Skeletal muscle satellite cell (primary cell): ENCODE results near the gene KCNIP4.

Experiments
- H3K27me3 ChIP-seq: 2 replicates; pipeline ENCODE4 v1.7.0; 2013; ENCODE audit warnings: low read length; ENCODE audit not compliant: control insufficient read depth, insufficient read depth
- H3K36me3 ChIP-seq: 2 replicates; pipeline ENCODE4 v1.7.0; 2013; ENCODE audit warnings: mild to moderate bottlenecking, control low read depth, low read length; ENCODE audit not compliant: insufficient read depth
- H3K4me1 ChIP-seq: 2 replicates; pipeline ENCODE4 v1.7.0; 2013; ENCODE audit warnings: low read length; ENCODE audit not compliant: control insufficient read depth, insufficient read depth
- H3K4me2 ChIP-seq: 2 replicates; pipeline ENCODE4 v1.7.0; 2013; ENCODE audit warnings: mild to moderate bottlenecking, low read length
- H3K4me3 ChIP-seq: 2 replicates; pipeline ENCODE4 v1.7.0; 2013; ENCODE audit warnings: low read length
- H3K9ac ChIP-seq: 2 replicates; pipeline ENCODE4 v1.7.0; 2013; ENCODE audit warnings: mild to moderate bottlenecking, low read depth, low read length, moderate library complexity
- H3K9me3 ChIP-seq: replicated peaks from 2 replicates; pipeline ENCODE4 v1.7.0; 2013; ENCODE audit warnings: mild to moderate bottlenecking, control low read depth, low read length

The KCNIP4 gene

GRCh38 chr4:21900211-21900610 lies 48.4 kb downstream of the KCNIP4 start:
- H3K9me3 ChIP-seq, result no peaks in the 10 kb centered on the region
- H3K4me2 ChIP-seq, result no peak overlapping the region
- H3K27me3 ChIP-seq, result no peaks in the 10 kb centered on the region
- no peak overlapping the region for H3K9ac ChIP-seq
- H3K36me3 ChIP-seq, result no peaks in the 10 kb centered on the region
- H3K4me3 ChIP-seq, result no peak overlapping the region
- peaks cover 10% of the 10 kb centered on the region for H3K4me1 ChIP-seq

- Histone ChIP-seq H3K4me3 (no peak overlapping the region), H3K36me3 (no peaks in the 10 kb centered on the region), H3K4me2 (no peak overlapping the region), H3K27me3 (no peaks in the 10 kb centered on the region), H3K9me3 (no peaks in the 10 kb centered on the region), H3K4me1 (peaks cover 10% of the 10 kb centered on the region), H3K9ac (no peak overlapping the region)
These were observed 50.5 kb downstream of the KCNIP4 start for GRCh38 chr4:21898101-21898500.

- no peaks in the 10 kb centered on the region for H3K9me3 ChIP-seq
- H3K4me2 ChIP-seq, result no peak overlapping the region
- no peak overlapping the region for H3K4me3 ChIP-seq
- peaks cover 3% of the 10 kb centered on the region for H3K4me1 ChIP-seq
- H3K27me3 ChIP-seq, result no peaks in the 10 kb centered on the region
- no peaks in the 10 kb centered on the region for H3K36me3 ChIP-seq
- no peak overlapping the region for H3K9ac ChIP-seq
These were observed 51.8 kb downstream of the KCNIP4 start for GRCh38 chr4:21896767-21897166.

GRCh38 chr4:21893136-21893535 lies 55.4 kb downstream of the KCNIP4 start:
- H3K4me2 ChIP-seq, result no peak overlapping the region
- H3K4me3 ChIP-seq, result no peak overlapping the region
- peaks cover 8% of the 10 kb centered on the region for H3K4me1 ChIP-seq
- no peaks in the 10 kb centered on the region for H3K36me3 ChIP-seq
- no peak overlapping the region for H3K9ac ChIP-seq
- no peaks in the 10 kb centered on the region for H3K27me3 ChIP-seq
- no peaks in the 10 kb centered on the region for H3K9me3 ChIP-seq

GRCh38 chr4:21890231-21890630 lies 58.3 kb downstream of the KCNIP4 start:
- no peak overlapping the region for H3K4me2 ChIP-seq
- H3K36me3 ChIP-seq, result no peaks in the 10 kb centered on the region
- no peak overlapping the region for H3K9ac ChIP-seq
- H3K4me1 ChIP-seq, result peaks cover 32% of the 10 kb centered on the region
- H3K27me3 ChIP-seq, result no peaks in the 10 kb centered on the region
- H3K9me3 ChIP-seq, result no peaks in the 10 kb centered on the region
- no peak overlapping the region for H3K4me3 ChIP-seq

GRCh38 chr4:21888195-21888976 lies 60.2 kb downstream of the KCNIP4 start:
- H3K4me1 ChIP-seq, result peaks cover 37% of the 10 kb centered on the region
- H3K9ac ChIP-seq, result peak overlapping the region; percentile 35
- peak overlapping the region; percentile 55 for H3K4me2 ChIP-seq
- H3K9me3 ChIP-seq, result no peaks in the 10 kb centered on the region
- H3K4me3 ChIP-seq, result no peak overlapping the region
- H3K36me3 ChIP-seq, result no peaks in the 10 kb centered on the region
- H3K27me3 ChIP-seq, result no peaks in the 10 kb centered on the region

- no peaks in the 10 kb centered on the region for H3K36me3 ChIP-seq
- no peak overlapping the region for H3K4me3 ChIP-seq
- H3K27me3 ChIP-seq, result no peaks in the 10 kb centered on the region
- no peaks in the 10 kb centered on the region for H3K9me3 ChIP-seq
- peak overlapping the region; percentile 35 for H3K9ac ChIP-seq
- peaks cover 37% of the 10 kb centered on the region for H3K4me1 ChIP-seq
- H3K4me2 ChIP-seq, result peak overlapping the region; percentile 43
These were observed 61.1 kb downstream of the KCNIP4 start for GRCh38 chr4:21887481-21887880.

- Histone ChIP-seq H3K4me3 (no peak overlapping the region), H3K36me3 (no peaks in the 10 kb centered on the region), H3K4me2 (peak overlapping the region; percentile 31), H3K4me1 (peaks cover 40% of the 10 kb centered on the region), H3K9ac (peak overlapping the region; percentile 19), H3K9me3 (no peaks in the 10 kb centered on the region), H3K27me3 (no peaks in the 10 kb centered on the region)
These were observed 62.8 kb downstream of the KCNIP4 start for GRCh38 chr4:21885770-21886169.

- peaks cover 40% of the 10 kb centered on the region for H3K4me1 ChIP-seq
- H3K9ac ChIP-seq, result peak overlapping the region; percentile 19
- no peak overlapping the region for H3K4me3 ChIP-seq
- H3K4me2 ChIP-seq, result peak overlapping the region; percentile 31
- no peaks in the 10 kb centered on the region for H3K27me3 ChIP-seq
- H3K9me3 ChIP-seq, result no peaks in the 10 kb centered on the region
- H3K36me3 ChIP-seq, result no peaks in the 10 kb centered on the region
These were observed 63.3 kb downstream of the KCNIP4 start for GRCh38 chr4:21885241-21885640.

GRCh38 chr4:21884615-21885014 lies 64.0 kb downstream of the KCNIP4 start:
- no peaks in the 10 kb centered on the region for H3K36me3 ChIP-seq
- H3K4me2 ChIP-seq, result no peak overlapping the region
- no peak overlapping the region for H3K4me3 ChIP-seq
- H3K9me3 ChIP-seq, result no peaks in the 10 kb centered on the region
- peaks cover 40% of the 10 kb centered on the region for H3K4me1 ChIP-seq
- H3K27me3 ChIP-seq, result no peaks in the 10 kb centered on the region
- H3K9ac ChIP-seq, result no peak overlapping the region

- Histone ChIP-seq H3K4me1 (peaks cover 25% of the 10 kb centered on the region), H3K9ac (no peak overlapping the region), H3K9me3 (no peaks in the 10 kb centered on the region), H3K36me3 (no peaks in the 10 kb centered on the region), H3K4me3 (no peak overlapping the region), H3K4me2 (no peak overlapping the region), H3K27me3 (no peaks in the 10 kb centered on the region)
These were observed 66.3 kb downstream of the KCNIP4 start for GRCh38 chr4:21882051-21882839.
